HEK293 (cell line): Measurements from ENCODE around the gene SH3GLB1.

ENCODE experiments used
- HOXA7 ChIP-seq: sonication (generic); formaldehyde crosslinking; IDR thresholded peaks from 2 replicates; pipeline ENCODE4 v1.8.1; 2022; ENCODE audit warnings: missing genetic modification reagents, borderline replicate concordance
- OVOL3 ChIP-seq: fragments of 450-650 bp; formaldehyde crosslinking; IDR thresholded peaks from 2 replicates; pipeline ENCODE4 v1.5.1; 2016; ENCODE audit warnings: missing biosample characterization, missing genetic modification characterization
- TRIM28 ChIP-seq: IDR thresholded peaks from 2 replicates; pipeline ENCODE4 v1.6.1; 2011; ENCODE audit warnings: low read length, control low read depth, borderline replicate concordance
- ZFHX2 ChIP-seq: fragments of 450-650 bp; formaldehyde crosslinking; conservative IDR thresholded peaks from 2 replicates; pipeline ENCODE4 v1.5.1; 2016; ENCODE audit warnings: missing biosample characterization, missing genetic modification characterization
- ZNF10 ChIP-seq: fragments of 450-650 bp; formaldehyde crosslinking; IDR thresholded peaks from 2 replicates; pipeline ENCODE4 v1.5.1; 2017; ENCODE audit warnings: missing biosample characterization, missing genetic modification characterization
- ZNF114 ChIP-seq: fragments of 450-650 bp; formaldehyde crosslinking; IDR thresholded peaks from 2 replicates; pipeline ENCODE4 v1.5.0; 2017; ENCODE audit warnings: missing biosample characterization, missing genetic modification characterization
- ZNF157 ChIP-seq: fragments of 450-650 bp; formaldehyde crosslinking; IDR thresholded peaks from 2 replicates; pipeline ENCODE4 v1.5.1; 2016; ENCODE audit warnings: missing biosample characterization, missing genetic modification characterization
- ZNF239 ChIP-seq: fragments of 450-650 bp; formaldehyde crosslinking; IDR thresholded peaks from 2 replicates; pipeline ENCODE4 v1.5.1; 2016; ENCODE audit warnings: missing biosample characterization, missing genetic modification characterization
- ZNF292 ChIP-seq: fragments of 450-650 bp; formaldehyde crosslinking; IDR thresholded peaks from 2 replicates; pipeline ENCODE4 v1.5.1; 2016; ENCODE audit warnings: low read depth, missing biosample characterization, missing genetic modification characterization, borderline replicate concordance
- ZNF416 ChIP-seq: fragments of 450-650 bp; formaldehyde crosslinking; IDR thresholded peaks from 2 replicates; pipeline ENCODE4 v1.5.1; 2016; ENCODE audit warnings: missing biosample characterization, missing genetic modification characterization
- ZNF660 ChIP-seq: fragments of 450-650 bp; IDR thresholded peaks from 2 replicates; pipeline ENCODE4 v1.5.1; 2018; ENCODE audit warnings: missing biosample characterization, mild to moderate bottlenecking, missing genetic modification characterization
- ZNF670 ChIP-seq: fragments of 450-650 bp; formaldehyde crosslinking; IDR thresholded peaks from 2 replicates; pipeline ENCODE4 v1.5.1; 2016; ENCODE audit warnings: missing biosample characterization, missing genetic modification characterization, low read depth
- ZNF777 ChIP-seq: fragments of 450-650 bp; formaldehyde crosslinking; IDR thresholded peaks from 2 replicates; pipeline ENCODE4 v1.5.1; 2017; ENCODE audit warnings: missing biosample characterization, missing genetic modification characterization, borderline replicate concordance
- TF ChIP-seq, protein P1 (sequence below): fragments of 450-650 bp; formaldehyde crosslinking; IDR thresholded peaks from 2 replicates; pipeline ENCODE4 v1.5.1; 2016; ENCODE audit warnings: missing biosample characterization, missing genetic modification characterization, low read depth
- TF ChIP-seq, protein P2 (sequence below): fragments of 450-650 bp; formaldehyde crosslinking; IDR thresholded peaks from 2 replicates; pipeline ENCODE4 v1.5.1; 2016; ENCODE audit warnings: missing biosample characterization, missing genetic modification characterization
- TF ChIP-seq, protein P3 (sequence below): fragments of 450-650 bp; formaldehyde crosslinking; IDR thresholded peaks from 2 replicates; pipeline ENCODE4 v1.5.1; 2017; ENCODE audit warnings: missing biosample characterization, missing genetic modification characterization
- TF ChIP-seq, protein P4 (sequence below): fragments of 450-650 bp; formaldehyde crosslinking; IDR thresholded peaks from 2 replicates; pipeline ENCODE4 v1.5.1; 2016; ENCODE audit warnings: missing biosample characterization, missing genetic modification characterization
- TF ChIP-seq, protein P5 (sequence below): fragments of 450-650 bp; formaldehyde crosslinking; IDR thresholded peaks from 2 replicates; pipeline ENCODE4 v1.5.0; 2017; ENCODE audit warnings: missing biosample characterization, missing genetic modification characterization, borderline replicate concordance
- TF ChIP-seq, protein P6 (sequence below): fragments of 450-650 bp; IDR thresholded peaks from 2 replicates; pipeline ENCODE4 v1.5.1; 2018; ENCODE audit warnings: missing biosample characterization, missing genetic modification characterization
- TF ChIP-seq, protein P7 (sequence below): fragments of 450-650 bp; formaldehyde crosslinking; IDR thresholded peaks from 2 replicates; pipeline ENCODE4 v1.5.1; 2016; ENCODE audit warnings: missing biosample characterization, missing genetic modification characterization
- TF ChIP-seq, protein P8 (sequence below): fragments of 450-650 bp; formaldehyde crosslinking; IDR thresholded peaks from 2 replicates; pipeline ENCODE4 v1.5.1; 2016; ENCODE audit warnings: missing biosample characterization, missing genetic modification characterization

The SH3GLB1 gene

DNA sequence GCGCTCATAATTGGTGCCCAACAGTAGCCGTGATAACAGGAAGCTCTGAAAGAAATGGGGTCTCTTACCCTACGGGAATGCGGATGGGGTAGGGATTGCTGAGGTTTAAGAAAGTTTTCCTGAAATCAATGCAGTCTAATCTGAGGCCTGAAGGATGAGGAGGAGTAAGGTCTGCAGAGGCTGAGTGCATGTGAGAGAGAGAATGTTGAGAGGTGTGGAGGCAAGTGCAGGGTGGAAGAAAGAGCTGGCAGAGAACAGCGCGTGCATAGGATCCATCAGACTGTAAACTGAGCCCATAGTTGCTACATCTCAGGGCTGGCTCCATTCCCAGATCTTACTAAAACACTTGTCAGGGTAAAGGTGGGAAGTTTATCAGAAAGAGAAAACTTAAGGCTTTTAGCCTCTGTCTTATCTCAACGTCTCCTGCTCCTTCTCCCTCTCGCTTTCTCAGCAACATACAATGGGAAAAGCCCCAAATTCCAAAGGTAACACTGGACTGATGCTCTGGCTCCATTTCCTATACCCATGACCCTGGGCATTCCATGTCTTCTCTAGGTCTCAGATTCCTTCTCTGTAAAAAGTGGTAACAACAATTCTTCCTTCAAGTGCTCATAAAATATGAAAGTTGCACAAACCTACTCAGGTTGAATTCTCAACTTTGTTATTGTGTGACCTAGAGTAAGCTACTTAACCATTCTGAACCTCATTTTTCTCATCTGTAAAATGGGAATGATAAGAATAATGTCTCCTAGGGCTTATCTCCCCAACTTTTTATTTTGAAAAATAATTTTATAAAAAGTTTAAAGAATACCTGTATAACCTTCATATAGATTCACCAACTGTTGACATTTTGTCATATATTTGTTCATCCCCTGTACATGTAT is 75.2 kb downstream of the SH3GLB1 start (continued):
- TF ChIP-seq, protein P1, sequence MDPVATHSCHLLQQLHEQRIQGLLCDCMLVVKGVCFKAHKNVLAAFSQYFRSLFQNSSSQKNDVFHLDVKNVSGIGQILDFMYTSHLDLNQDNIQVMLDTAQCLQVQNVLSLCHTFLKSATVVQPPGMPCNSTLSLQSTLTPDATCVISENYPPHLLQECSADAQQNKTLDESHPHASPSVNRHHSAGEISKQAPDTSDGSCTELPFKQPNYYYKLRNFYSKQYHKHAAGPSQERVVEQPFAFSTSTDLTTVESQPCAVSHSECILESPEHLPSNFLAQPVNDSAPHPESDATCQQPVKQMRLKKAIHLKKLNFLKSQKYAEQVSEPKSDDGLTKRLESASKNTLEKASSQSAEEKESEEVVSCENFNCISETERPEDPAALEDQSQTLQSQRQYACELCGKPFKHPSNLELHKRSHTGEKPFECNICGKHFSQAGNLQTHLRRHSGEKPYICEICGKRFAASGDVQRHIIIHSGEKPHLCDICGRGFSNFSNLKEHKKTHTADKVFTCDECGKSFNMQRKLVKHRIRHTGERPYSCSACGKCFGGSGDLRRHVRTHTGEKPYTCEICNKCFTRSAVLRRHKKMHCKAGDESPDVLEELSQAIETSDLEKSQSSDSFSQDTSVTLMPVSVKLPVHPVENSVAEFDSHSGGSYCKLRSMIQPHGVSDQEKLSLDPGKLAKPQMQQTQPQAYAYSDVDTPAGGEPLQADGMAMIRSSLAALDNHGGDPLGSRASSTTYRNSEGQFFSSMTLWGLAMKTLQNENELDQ (tag by site-specific recombination): no peak
- TF ChIP-seq ZNF157 (tag by site-specific recombination) (no peak), ZNF239 (tag by site-specific recombination) (0 out of 2 replicates have a peak, but pooled peaks have one; percentile 15), ZNF292 (no peak), ZNF10 (tag by site-specific recombination) (peak; percentile 37), ZNF416 (tag by site-specific recombination) (no peak), ZNF114 (tag by site-specific recombination) (no peak), HOXA7 (no peak), ZNF670 (tag by site-specific recombination) (no peak), ZFHX2 (peak; percentile 63), TRIM28 (peak; percentile 75; the same call in 1 of the 2 replicates), ZNF777 (tag by site-specific recombination) (no peak), ZNF660 (tag by site-specific recombination) (peak; percentile 58), OVOL3 (tag by site-specific recombination) (no peak)
- TF ChIP-seq, protein P2, sequence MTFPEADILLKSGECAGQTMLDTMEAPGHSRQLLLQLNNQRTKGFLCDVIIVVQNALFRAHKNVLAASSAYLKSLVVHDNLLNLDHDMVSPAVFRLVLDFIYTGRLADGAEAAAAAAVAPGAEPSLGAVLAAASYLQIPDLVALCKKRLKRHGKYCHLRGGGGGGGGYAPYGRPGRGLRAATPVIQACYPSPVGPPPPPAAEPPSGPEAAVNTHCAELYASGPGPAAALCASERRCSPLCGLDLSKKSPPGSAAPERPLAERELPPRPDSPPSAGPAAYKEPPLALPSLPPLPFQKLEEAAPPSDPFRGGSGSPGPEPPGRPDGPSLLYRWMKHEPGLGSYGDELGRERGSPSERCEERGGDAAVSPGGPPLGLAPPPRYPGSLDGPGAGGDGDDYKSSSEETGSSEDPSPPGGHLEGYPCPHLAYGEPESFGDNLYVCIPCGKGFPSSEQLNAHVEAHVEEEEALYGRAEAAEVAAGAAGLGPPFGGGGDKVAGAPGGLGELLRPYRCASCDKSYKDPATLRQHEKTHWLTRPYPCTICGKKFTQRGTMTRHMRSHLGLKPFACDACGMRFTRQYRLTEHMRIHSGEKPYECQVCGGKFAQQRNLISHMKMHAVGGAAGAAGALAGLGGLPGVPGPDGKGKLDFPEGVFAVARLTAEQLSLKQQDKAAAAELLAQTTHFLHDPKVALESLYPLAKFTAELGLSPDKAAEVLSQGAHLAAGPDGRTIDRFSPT (tag by site-specific recombination): no peak
- TF ChIP-seq, protein P3, sequence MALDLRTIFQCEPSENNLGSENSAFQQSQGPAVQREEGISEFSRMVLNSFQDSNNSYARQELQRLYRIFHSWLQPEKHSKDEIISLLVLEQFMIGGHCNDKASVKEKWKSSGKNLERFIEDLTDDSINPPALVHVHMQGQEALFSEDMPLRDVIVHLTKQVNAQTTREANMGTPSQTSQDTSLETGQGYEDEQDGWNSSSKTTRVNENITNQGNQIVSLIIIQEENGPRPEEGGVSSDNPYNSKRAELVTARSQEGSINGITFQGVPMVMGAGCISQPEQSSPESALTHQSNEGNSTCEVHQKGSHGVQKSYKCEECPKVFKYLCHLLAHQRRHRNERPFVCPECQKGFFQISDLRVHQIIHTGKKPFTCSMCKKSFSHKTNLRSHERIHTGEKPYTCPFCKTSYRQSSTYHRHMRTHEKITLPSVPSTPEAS (tag by site-specific recombination): no peak
- TF ChIP-seq, protein P4, sequence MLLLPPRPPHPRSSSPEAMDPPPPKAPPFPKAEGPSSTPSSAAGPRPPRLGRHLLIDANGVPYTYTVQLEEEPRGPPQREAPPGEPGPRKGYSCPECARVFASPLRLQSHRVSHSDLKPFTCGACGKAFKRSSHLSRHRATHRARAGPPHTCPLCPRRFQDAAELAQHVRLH (tag by site-specific recombination): peak; percentile 65
- TF ChIP-seq, protein P5, sequence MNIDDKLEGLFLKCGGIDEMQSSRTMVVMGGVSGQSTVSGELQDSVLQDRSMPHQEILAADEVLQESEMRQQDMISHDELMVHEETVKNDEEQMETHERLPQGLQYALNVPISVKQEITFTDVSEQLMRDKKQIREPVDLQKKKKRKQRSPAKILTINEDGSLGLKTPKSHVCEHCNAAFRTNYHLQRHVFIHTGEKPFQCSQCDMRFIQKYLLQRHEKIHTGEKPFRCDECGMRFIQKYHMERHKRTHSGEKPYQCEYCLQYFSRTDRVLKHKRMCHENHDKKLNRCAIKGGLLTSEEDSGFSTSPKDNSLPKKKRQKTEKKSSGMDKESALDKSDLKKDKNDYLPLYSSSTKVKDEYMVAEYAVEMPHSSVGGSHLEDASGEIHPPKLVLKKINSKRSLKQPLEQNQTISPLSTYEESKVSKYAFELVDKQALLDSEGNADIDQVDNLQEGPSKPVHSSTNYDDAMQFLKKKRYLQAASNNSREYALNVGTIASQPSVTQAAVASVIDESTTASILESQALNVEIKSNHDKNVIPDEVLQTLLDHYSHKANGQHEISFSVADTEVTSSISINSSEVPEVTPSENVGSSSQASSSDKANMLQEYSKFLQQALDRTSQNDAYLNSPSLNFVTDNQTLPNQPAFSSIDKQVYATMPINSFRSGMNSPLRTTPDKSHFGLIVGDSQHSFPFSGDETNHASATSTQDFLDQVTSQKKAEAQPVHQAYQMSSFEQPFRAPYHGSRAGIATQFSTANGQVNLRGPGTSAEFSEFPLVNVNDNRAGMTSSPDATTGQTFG: no peak
- TF ChIP-seq, protein P6, sequence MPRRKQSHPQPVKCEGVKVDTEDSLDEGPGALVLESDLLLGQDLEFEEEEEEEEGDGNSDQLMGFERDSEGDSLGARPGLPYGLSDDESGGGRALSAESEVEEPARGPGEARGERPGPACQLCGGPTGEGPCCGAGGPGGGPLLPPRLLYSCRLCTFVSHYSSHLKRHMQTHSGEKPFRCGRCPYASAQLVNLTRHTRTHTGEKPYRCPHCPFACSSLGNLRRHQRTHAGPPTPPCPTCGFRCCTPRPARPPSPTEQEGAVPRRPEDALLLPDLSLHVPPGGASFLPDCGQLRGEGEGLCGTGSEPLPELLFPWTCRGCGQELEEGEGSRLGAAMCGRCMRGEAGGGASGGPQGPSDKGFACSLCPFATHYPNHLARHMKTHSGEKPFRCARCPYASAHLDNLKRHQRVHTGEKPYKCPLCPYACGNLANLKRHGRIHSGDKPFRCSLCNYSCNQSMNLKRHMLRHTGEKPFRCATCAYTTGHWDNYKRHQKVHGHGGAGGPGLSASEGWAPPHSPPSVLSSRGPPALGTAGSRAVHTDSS: peak; percentile 57
- TF ChIP-seq, protein P7, sequence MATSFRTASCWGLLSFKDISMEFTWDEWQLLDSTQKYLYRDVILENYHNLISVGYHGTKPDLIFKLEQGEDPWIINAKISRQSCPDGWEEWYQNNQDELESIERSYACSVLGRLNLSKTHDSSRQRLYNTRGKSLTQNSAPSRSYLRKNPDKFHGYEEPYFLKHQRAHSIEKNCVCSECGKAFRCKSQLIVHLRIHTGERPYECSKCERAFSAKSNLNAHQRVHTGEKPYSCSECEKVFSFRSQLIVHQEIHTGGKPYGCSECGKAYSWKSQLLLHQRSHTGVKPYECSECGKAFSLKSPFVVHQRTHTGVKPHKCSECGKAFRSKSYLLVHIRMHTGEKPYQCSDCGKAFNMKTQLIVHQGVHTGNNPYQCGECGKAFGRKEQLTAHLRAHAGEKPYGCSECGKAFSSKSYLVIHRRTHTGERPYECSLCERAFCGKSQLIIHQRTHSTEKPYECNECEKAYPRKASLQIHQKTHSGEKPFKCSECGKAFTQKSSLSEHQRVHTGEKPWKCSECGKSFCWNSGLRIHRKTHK: no peak
- TF ChIP-seq, protein P8, sequence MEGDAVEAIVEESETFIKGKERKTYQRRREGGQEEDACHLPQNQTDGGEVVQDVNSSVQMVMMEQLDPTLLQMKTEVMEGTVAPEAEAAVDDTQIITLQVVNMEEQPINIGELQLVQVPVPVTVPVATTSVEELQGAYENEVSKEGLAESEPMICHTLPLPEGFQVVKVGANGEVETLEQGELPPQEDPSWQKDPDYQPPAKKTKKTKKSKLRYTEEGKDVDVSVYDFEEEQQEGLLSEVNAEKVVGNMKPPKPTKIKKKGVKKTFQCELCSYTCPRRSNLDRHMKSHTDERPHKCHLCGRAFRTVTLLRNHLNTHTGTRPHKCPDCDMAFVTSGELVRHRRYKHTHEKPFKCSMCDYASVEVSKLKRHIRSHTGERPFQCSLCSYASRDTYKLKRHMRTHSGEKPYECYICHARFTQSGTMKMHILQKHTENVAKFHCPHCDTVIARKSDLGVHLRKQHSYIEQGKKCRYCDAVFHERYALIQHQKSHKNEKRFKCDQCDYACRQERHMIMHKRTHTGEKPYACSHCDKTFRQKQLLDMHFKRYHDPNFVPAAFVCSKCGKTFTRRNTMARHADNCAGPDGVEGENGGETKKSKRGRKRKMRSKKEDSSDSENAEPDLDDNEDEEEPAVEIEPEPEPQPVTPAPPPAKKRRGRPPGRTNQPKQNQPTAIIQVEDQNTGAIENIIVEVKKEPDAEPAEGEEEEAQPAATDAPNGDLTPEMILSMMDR: no peak
